CD8-positive, alpha-beta memory T cell (primary cell): ENCODE measurements around the gene PIEZO2. TPM values are rescaled to one million over a fixed set of nuclear protein-coding genes. Genes with fewer than 3 reads are reported as not detected.

Experiments
- CTCF ChIA-PET: fragments of 350-600 bp; sonication (Branson Sonifier 250); formaldehyde crosslinking; loops from one replicate; lab custom pipeline; 2021; ENCODE audit warnings: antibody characterized with exemption; lab: Charles Lee
- POLR2A ChIA-PET: fragments of 350-600 bp; sonication (Branson Sonifier 250); formaldehyde crosslinking; loops from one replicate; lab custom pipeline; 2021; ENCODE audit warnings: antibody characterized with exemption; lab: Charles Lee
- DNase-seq, 5 donors: peaks; one replicate each; pipeline versions ENCODE4 v3.0.0 to v3.0.0-alpha.2; 2020 to 2022; ENCODE audit warnings: mixed read lengths in 1 of 5
- H3K27ac ChIP-seq: one replicate; pipeline ENCODE4 v1.7.0; 2013; ENCODE audit warnings: low read depth, mild to moderate bottlenecking, low read length, moderate library complexity
- H3K27me3 ChIP-seq: 2 replicates; pipeline ENCODE4 v1.7.0; 2013; ENCODE audit warnings: low read length, mild to moderate bottlenecking; ENCODE audit not compliant: insufficient read depth, poor library complexity, severe bottlenecking
- H3K36me3 ChIP-seq: 2 replicates; pipeline ENCODE4 v1.7.0; 2013; ENCODE audit warnings: mild to moderate bottlenecking, low read length, moderate library complexity; ENCODE audit not compliant: insufficient read depth
- H3K4me1 ChIP-seq: 2 replicates; pipeline ENCODE4 v1.7.0; 2013; ENCODE audit warnings: mild to moderate bottlenecking, low read length, moderate library complexity; ENCODE audit not compliant: insufficient read depth
- H3K4me3 ChIP-seq: 2 replicates; pipeline ENCODE4 v1.7.0; 2013; ENCODE audit warnings: mild to moderate bottlenecking, low read length
- H3K9me3 ChIP-seq: 2 replicates; pipeline ENCODE4 v1.7.0; 2013; ENCODE audit warnings: mild to moderate bottlenecking, low read length
- H3K27ac Mint-ChIP-seq, 8 donors: one replicate each; pipeline ENCODE4 v1.8.0; 2020 to 2021; ENCODE audit warnings: mixed read lengths in 8 of 8, mild to moderate bottlenecking in 6 of 8, inconsistent platforms in 3 of 8, moderate library complexity in 3 of 8
- H3K27me3 Mint-ChIP-seq, 2 donors: one replicate each; pipeline ENCODE4 v1.8.0; 2020 to 2021; ENCODE audit warnings: mixed read lengths in 2 of 2, mild to moderate bottlenecking in 1 of 2, moderate library complexity in 1 of 2
- H3K36me3 Mint-ChIP-seq, 3 donors: one replicate each; pipeline ENCODE4 v1.8.0; 2020 to 2021; ENCODE audit warnings: mixed read lengths in 3 of 3, inconsistent platforms in 1 of 3, mild to moderate bottlenecking in 1 of 3
- H3K4me1 Mint-ChIP-seq, 3 donors: one replicate each; pipeline ENCODE4 v1.8.0; 2020 to 2021; ENCODE audit warnings: mixed read lengths in 3 of 3, inconsistent platforms in 1 of 3, mild to moderate bottlenecking in 1 of 3
- H3K4me3 Mint-ChIP-seq, 7 donors: one replicate each; pipeline ENCODE4 v1.8.0; 2020 to 2021; ENCODE audit warnings: mixed read lengths in 7 of 7, mild to moderate bottlenecking in 6 of 7, moderate library complexity in 4 of 7, inconsistent platforms in 2 of 7
- H3K9me3 Mint-ChIP-seq, 5 donors: one replicate each; pipeline ENCODE4 v1.8.0; 2020 to 2022; ENCODE audit warnings: mixed read lengths in 5 of 5, mild to moderate bottlenecking in 3 of 5, moderate library complexity in 2 of 5, inconsistent platforms in 1 of 5
- polyA plus RNA-seq: library from polyadenylated mRNA; unstranded; fragments of 300-500 nt; fragmentation: Illumina TruSeq; gene quantifications from one replicate; pipeline ENCODE4 v1.2.3, GENCODE V29; 2021
- total RNA-seq, 2 experiments: library from RNA; stranded (reverse); gene quantifications; one replicate each; pipeline ENCODE4 v1.2.3, GENCODE V29; 2021

Gene PIEZO2
- total and polyA plus RNA-seq, 3 experiments from 2014 or later: not detected

- Mint-ChIP-seq H3K27me3 (peaks cover 0 to 1% of the 10 kb centered on the region in 2 donors), H3K36me3 (no peaks in the 10 kb centered on the region), H3K27ac (no peak overlapping the region), H3K4me1 (no peaks in the 10 kb centered on the region), H3K4me3 (no peak overlapping the region), H3K9me3 (peaks cover 0 to 6% (median 3%) of the 10 kb centered on the region in 5 donors)
- H3K27me3 ChIP-seq: no peaks in the 10 kb centered on the region
- H3K4me1 ChIP-seq: no peaks in the 10 kb centered on the region
- ChIA-PET POLR2A (no interaction called here), CTCF (no interaction called here)
- H3K36me3 ChIP-seq: no peaks in the 10 kb centered on the region
- DNase-seq: no peak
- H3K9me3 ChIP-seq: no peaks in the 10 kb centered on the region
- H3K27ac ChIP-seq: no peak overlapping the region
- H3K4me3 ChIP-seq: no peak overlapping the region
Observed at GRCh38 chr18:11024928-11025669, 124.3 kb downstream of the PIEZO2 start.

DNA sequence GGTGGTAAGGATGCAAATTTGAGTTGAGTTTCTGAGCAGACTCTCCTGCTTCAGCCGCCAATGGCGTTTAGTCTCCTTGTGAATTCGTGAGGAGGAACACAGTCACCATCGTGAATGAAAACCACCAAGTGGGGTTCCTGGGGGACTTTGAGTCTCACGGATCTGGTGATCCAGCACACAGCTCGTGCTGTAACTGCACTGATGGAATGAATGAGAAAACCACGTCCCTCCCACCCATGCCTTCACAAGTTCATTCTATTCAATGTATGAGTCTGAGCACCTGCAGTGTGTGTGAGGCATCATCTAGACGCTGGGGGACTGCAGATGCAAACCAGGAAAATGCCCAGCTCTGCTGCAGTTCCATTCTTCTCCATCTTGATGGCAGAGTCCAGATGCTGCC is 127.9 kb downstream of the PIEZO2 start:
- Histone ChIP-seq H3K27ac (no peak overlapping the region), H3K36me3 (no peaks in the 10 kb centered on the region), H3K27me3 (no peaks in the 10 kb centered on the region), H3K4me3 (no peak overlapping the region), H3K4me1 (no peaks in the 10 kb centered on the region), H3K9me3 (no peaks in the 10 kb centered on the region)
- ChIA-PET POLR2A (no interaction called here), CTCF (no interaction called here)
- Mint-ChIP-seq H3K27ac (no peak overlapping the region), H3K27me3 (no peaks in the 10 kb centered on the region), H3K4me1 (no peaks in the 10 kb centered on the region), H3K4me3 (no peak overlapping the region), H3K36me3 (no peaks in the 10 kb centered on the region), H3K9me3 (peaks cover 0 to 3% (median 2%) of the 10 kb centered on the region in 5 donors)
- DNase-seq: no peak

DNA sequence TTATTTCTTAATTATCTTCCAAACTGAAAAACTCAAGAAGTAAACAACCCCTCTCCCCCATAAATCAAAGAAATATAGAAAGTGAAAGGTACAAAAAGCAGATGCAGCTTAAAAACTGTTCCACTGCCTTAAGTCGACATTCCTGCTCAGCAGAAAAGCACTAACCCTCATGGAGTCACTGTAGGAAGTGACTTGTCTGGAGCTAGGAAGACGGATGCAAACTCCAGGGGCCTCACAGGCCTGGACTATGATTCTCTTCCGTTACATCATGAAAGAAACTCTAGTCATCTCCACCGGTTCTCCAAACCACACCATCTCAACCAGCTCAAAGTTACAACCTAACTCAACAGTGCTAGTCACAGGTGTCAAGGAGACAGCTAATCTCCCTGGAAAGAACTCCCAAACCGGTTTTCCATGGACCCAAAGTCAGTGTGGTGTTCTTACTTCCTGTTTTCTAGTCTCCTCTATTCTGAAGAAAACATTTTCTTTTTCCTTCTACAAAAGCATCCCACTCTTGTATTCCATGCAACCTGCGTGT is 128.4 kb downstream of the PIEZO2 start:
- H3K4me3 Mint-ChIP-seq: no peak overlapping the region
- H3K4me1 Mint-ChIP-seq: no peaks in the 10 kb centered on the region
- Histone ChIP-seq H3K4me3 (no peak overlapping the region), H3K9me3 (no peaks in the 10 kb centered on the region), H3K4me1 (no peaks in the 10 kb centered on the region), H3K27me3 (no peaks in the 10 kb centered on the region), H3K36me3 (no peaks in the 10 kb centered on the region), H3K27ac (no peak overlapping the region)
- H3K9me3 Mint-ChIP-seq: peaks cover 0 to 3% (median 2%) of the 10 kb centered on the region in 5 donors
- no peak overlapping the region for H3K27ac Mint-ChIP-seq
- H3K36me3 Mint-ChIP-seq: no peaks in the 10 kb centered on the region
- CTCF ChIA-PET: no interaction called here
- POLR2A ChIA-PET: no interaction called here
- no peak for DNase-seq
- no peaks in the 10 kb centered on the region for H3K27me3 Mint-ChIP-seq

GRCh38 chr18:11020161-11020853 is 129.1 kb downstream of the PIEZO2 start:
- H3K36me3 Mint-ChIP-seq: no peaks in the 10 kb centered on the region

GRCh38 chr18:11019295-11020105 is 129.9 kb downstream of the PIEZO2 start:
- POLR2A ChIA-PET: no interaction called here

More at GRCh38 chr18:11020161-11020853, 129.1 kb downstream of the PIEZO2 start:
- no peak for DNase-seq
- H3K4me3 Mint-ChIP-seq: no peak overlapping the region
- no peaks in the 10 kb centered on the region for H3K27me3 Mint-ChIP-seq
- H3K4me1 Mint-ChIP-seq: no peaks in the 10 kb centered on the region
- no peaks in the 10 kb centered on the region for H3K4me1 ChIP-seq
- no peak overlapping the region for H3K27ac ChIP-seq
- no peak overlapping the region for H3K4me3 ChIP-seq
- H3K36me3 ChIP-seq: no peaks in the 10 kb centered on the region
- CTCF ChIA-PET: no interaction called here
- no peak overlapping the region for H3K27ac Mint-ChIP-seq
- no peaks in the 10 kb centered on the region for H3K9me3 ChIP-seq
- no peaks in the 10 kb centered on the region for H3K27me3 ChIP-seq
- POLR2A ChIA-PET: no interaction called here
- H3K9me3 Mint-ChIP-seq: peaks cover 0 to 3% (median 2%) of the 10 kb centered on the region in 5 donors

GRCh38 chr18:11009869-11010268 is 139.5 kb downstream of the PIEZO2 start:
- Mint-ChIP-seq H3K27ac (no peak overlapping the region), H3K9me3 (peaks cover 0 to 6% (median 0%) of the 10 kb centered on the region in 5 donors), H3K36me3 (no peaks in the 10 kb centered on the region), H3K4me3 (no peak overlapping the region), H3K4me1 (no peaks in the 10 kb centered on the region), H3K27me3 (no peaks in the 10 kb centered on the region)
- H3K4me1 ChIP-seq: no peaks in the 10 kb centered on the region
- no peaks in the 10 kb centered on the region for H3K27me3 ChIP-seq
- no peak overlapping the region for H3K27ac ChIP-seq
- H3K4me3 ChIP-seq: no peak overlapping the region
- CTCF ChIA-PET: no interaction called here
- no peaks in the 10 kb centered on the region for H3K36me3 ChIP-seq
- no peaks in the 10 kb centered on the region for H3K9me3 ChIP-seq
- POLR2A ChIA-PET: no interaction called here
- DNase-seq: no peak

More at GRCh38 chr18:11019295-11020105, 129.9 kb downstream of the PIEZO2 start:
- H3K36me3 ChIP-seq: no peaks in the 10 kb centered on the region
- no peak overlapping the region for H3K27ac ChIP-seq
- CTCF ChIA-PET: no interaction called here
- Mint-ChIP-seq H3K27me3 (no peaks in the 10 kb centered on the region), H3K36me3 (no peaks in the 10 kb centered on the region), H3K4me1 (no peaks in the 10 kb centered on the region), H3K4me3 (no peak overlapping the region), H3K27ac (peak overlapping the region in 1 of 8 donors; percentile 47), H3K9me3 (peaks cover 0 to 3% (median 0%) of the 10 kb centered on the region in 5 donors)
- H3K9me3 ChIP-seq: no peaks in the 10 kb centered on the region
- no peaks in the 10 kb centered on the region for H3K4me1 ChIP-seq
- H3K27me3 ChIP-seq: no peaks in the 10 kb centered on the region
- no peak overlapping the region for H3K4me3 ChIP-seq
- DNase-seq: no peak

DNA sequence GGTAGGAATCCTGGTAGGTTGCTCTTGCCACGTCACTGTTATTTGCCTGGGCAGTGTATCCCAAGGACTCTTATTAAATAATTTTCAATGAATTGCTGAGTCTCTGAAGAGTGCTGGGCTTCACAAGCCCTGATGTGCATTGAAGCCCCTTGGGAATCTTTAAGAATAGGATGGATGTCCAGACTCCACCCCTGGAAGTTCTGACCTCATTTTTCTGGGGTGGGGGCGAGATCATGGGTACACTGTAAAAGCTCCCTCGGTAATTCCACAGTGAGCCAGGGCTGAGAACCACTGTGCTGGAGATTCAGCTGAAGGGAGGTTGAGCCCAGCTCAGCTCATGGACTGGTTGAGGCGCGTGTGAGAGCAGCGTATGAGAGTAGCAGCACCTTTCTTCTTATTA is 140.2 kb downstream of the PIEZO2 start:
- H3K4me1 ChIP-seq: no peaks in the 10 kb centered on the region
- Mint-ChIP-seq H3K4me3 (no peak overlapping the region), H3K4me1 (no peaks in the 10 kb centered on the region), H3K27ac (no peak overlapping the region), H3K27me3 (no peaks in the 10 kb centered on the region), H3K9me3 (peaks cover 0 to 8% (median 0%) of the 10 kb centered on the region in 5 donors), H3K36me3 (no peaks in the 10 kb centered on the region)
- no peak overlapping the region for H3K4me3 ChIP-seq
- H3K9me3 ChIP-seq: no peaks in the 10 kb centered on the region
- CTCF ChIA-PET: no interaction called here
- DNase-seq: no peak
- POLR2A ChIA-PET: no interaction called here
- H3K36me3 ChIP-seq: no peaks in the 10 kb centered on the region
- no peak overlapping the region for H3K27ac ChIP-seq
- H3K27me3 ChIP-seq: no peaks in the 10 kb centered on the region
